ENCODE measurements around the gene FILIP1L.

DNA sequence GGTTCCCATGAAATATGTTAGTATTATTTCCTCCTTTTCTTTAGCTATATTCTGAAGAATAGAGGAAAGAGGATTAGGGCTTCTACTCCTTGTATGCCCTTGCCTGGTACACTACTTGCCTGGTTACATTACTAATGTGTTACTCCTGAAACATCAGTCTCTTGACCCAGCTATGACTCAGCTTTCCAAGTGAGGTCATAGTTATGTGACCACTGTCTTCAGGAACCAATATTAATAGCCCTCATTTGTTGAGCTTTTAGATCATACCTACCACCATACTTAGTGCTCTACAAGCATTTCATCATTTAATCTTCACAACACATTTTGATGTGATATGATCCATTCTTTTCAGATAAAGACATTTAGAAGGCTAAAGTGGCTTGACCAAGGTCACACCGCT lies 236.3 kb downstream of the FILIP1L start:
- TF ChIP-seq, protein P1, sequence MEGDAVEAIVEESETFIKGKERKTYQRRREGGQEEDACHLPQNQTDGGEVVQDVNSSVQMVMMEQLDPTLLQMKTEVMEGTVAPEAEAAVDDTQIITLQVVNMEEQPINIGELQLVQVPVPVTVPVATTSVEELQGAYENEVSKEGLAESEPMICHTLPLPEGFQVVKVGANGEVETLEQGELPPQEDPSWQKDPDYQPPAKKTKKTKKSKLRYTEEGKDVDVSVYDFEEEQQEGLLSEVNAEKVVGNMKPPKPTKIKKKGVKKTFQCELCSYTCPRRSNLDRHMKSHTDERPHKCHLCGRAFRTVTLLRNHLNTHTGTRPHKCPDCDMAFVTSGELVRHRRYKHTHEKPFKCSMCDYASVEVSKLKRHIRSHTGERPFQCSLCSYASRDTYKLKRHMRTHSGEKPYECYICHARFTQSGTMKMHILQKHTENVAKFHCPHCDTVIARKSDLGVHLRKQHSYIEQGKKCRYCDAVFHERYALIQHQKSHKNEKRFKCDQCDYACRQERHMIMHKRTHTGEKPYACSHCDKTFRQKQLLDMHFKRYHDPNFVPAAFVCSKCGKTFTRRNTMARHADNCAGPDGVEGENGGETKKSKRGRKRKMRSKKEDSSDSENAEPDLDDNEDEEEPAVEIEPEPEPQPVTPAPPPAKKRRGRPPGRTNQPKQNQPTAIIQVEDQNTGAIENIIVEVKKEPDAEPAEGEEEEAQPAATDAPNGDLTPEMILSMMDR (IDR thresholded peaks at IDR 0.05) = no peak
- TF ChIP-seq POLR2A (IDR thresholded peaks at IDR 0.05) = peak in 1 of 2 donors; percentile 37

Measured in heart left ventricle (tissue), 13 donors.